ENCODE results near the gene GPC6. TPM values are rescaled to one million over a fixed set of nuclear protein-coding genes. Genes with fewer than 3 reads are reported as not detected.

Gene GPC6
- total RNA-seq, 1 donor from 2014 or later: not detected

GRCh38 chr13:93686399-93686798 lies 459.8 kb downstream of the GPC6 start:
- Mint-ChIP-seq H3K9me3 (peaks cover 3% of the 10 kb centered on the region), H3K4me1 (no peaks in the 10 kb centered on the region), H3K4me3 (no peak overlapping the region), H3K27me3 (no peaks in the 10 kb centered on the region), H3K27ac (no peak overlapping the region), H3K36me3 (ENCODE audit: low read depth) (no peaks in the 10 kb centered on the region)
- POLR2A ChIA-PET: no interaction called here
- CTCF ChIA-PET: no interaction called here
- no peak for TF ChIP-seq CTCF (IDR thresholded peaks at IDR 0.05)
- intact Hi-C loops (cut with micrococcal nuclease): no loop called here
- ATAC-seq (ENCODE audit: low read depth): no peak
- no peak for DNase-seq

GRCh38 chr13:93687261-93687660 lies 460.7 kb downstream of the GPC6 start:
- Mint-ChIP-seq H3K27me3 (no peaks in the 10 kb centered on the region), H3K27ac (no peak overlapping the region), H3K4me3 (no peak overlapping the region), H3K36me3 (ENCODE audit: low read depth) (no peaks in the 10 kb centered on the region), H3K4me1 (no peaks in the 10 kb centered on the region), H3K9me3 (peaks cover 3% of the 10 kb centered on the region)
- TF ChIP-seq CTCF (IDR thresholded peaks at IDR 0.05): no peak
- POLR2A ChIA-PET: no interaction called here
- intact Hi-C loops (cut with micrococcal nuclease): no loop called here
- CTCF ChIA-PET: no interaction called here
- DNase-seq: no peak
- no peak for ATAC-seq (ENCODE audit: low read depth)

- Mint-ChIP-seq H3K27ac (no peak overlapping the region), H3K4me3 (no peak overlapping the region), H3K36me3 (ENCODE audit: low read depth) (no peaks in the 10 kb centered on the region), H3K9me3 (peaks cover 3% of the 10 kb centered on the region), H3K27me3 (no peaks in the 10 kb centered on the region), H3K4me1 (no peaks in the 10 kb centered on the region)
- DNase-seq (no peak), ATAC-seq (ENCODE audit: low read depth) (no peak)
- ChIA-PET CTCF (no interaction called here), POLR2A (no interaction called here)
- intact Hi-C loops (cut with micrococcal nuclease): no loop called here
- no peak for TF ChIP-seq CTCF (IDR thresholded peaks at IDR 0.05)
Observed at GRCh38 chr13:93689333-93689732, 462.7 kb downstream of the GPC6 start.

- ATAC-seq (ENCODE audit: low read depth) (no peak), DNase-seq (no peak)
- no peak for TF ChIP-seq CTCF (IDR thresholded peaks at IDR 0.05)
- Mint-ChIP-seq H3K9me3 (peaks cover 3% of the 10 kb centered on the region), H3K27ac (no peak overlapping the region), H3K36me3 (ENCODE audit: low read depth) (no peaks in the 10 kb centered on the region), H3K4me1 (no peaks in the 10 kb centered on the region), H3K4me3 (no peak overlapping the region), H3K27me3 (no peaks in the 10 kb centered on the region)
- intact Hi-C loops (cut with micrococcal nuclease): no loop called here
- POLR2A ChIA-PET: no interaction called here
- CTCF ChIA-PET: no interaction called here
Observed at GRCh38 chr13:93690139-93690538, 463.5 kb downstream of the GPC6 start.

- no peak for TF ChIP-seq CTCF (IDR thresholded peaks at IDR 0.05)
- intact Hi-C loops (cut with micrococcal nuclease): no loop called here
- Mint-ChIP-seq H3K36me3 (ENCODE audit: low read depth) (no peaks in the 10 kb centered on the region), H3K9me3 (peaks cover 8% of the 10 kb centered on the region), H3K4me1 (no peaks in the 10 kb centered on the region), H3K4me3 (no peak overlapping the region), H3K27ac (no peak overlapping the region), H3K27me3 (no peaks in the 10 kb centered on the region)
- DNase-seq (no peak), ATAC-seq (ENCODE audit: low read depth) (no peak)
- ChIA-PET CTCF (no interaction called here), POLR2A (no interaction called here)
Observed at GRCh38 chr13:93698016-93698613, 471.5 kb downstream of the GPC6 start.
